ENCODE results near the gene TEX2.

DNA sequence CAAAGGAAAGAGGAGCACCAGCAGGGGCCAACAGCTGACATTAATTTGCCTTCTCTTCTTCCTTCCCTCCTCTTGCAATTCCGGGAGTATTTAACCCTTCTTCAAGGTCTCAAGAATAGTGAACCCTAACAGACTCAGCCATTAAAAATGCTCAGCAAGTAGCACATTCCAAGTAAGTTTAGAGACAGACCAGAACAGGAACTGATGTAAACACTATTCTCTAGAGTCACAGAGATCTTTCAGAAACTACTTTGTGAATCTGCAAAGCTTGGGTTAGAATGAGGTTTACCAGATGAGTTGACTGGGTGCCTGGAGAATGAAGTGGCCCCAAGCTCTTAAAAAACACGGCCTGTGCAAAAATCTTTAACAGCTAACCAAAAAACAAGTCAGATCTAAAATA lies 50.9 kb downstream of the TEX2 start:
- TF ChIP-seq, protein P1, sequence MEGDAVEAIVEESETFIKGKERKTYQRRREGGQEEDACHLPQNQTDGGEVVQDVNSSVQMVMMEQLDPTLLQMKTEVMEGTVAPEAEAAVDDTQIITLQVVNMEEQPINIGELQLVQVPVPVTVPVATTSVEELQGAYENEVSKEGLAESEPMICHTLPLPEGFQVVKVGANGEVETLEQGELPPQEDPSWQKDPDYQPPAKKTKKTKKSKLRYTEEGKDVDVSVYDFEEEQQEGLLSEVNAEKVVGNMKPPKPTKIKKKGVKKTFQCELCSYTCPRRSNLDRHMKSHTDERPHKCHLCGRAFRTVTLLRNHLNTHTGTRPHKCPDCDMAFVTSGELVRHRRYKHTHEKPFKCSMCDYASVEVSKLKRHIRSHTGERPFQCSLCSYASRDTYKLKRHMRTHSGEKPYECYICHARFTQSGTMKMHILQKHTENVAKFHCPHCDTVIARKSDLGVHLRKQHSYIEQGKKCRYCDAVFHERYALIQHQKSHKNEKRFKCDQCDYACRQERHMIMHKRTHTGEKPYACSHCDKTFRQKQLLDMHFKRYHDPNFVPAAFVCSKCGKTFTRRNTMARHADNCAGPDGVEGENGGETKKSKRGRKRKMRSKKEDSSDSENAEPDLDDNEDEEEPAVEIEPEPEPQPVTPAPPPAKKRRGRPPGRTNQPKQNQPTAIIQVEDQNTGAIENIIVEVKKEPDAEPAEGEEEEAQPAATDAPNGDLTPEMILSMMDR (IDR thresholded peaks at IDR 0.05): no peak
- TF ChIP-seq POLR2A (IDR thresholded peaks at IDR 0.05): no peak

Measured in sigmoid colon (tissue), 3 donors.